NCI-H510A (cell line): ENCODE measurements around the gene ETHE1.
"Not testable (repeated sequence)": the region's sequence is repeated elsewhere in the genome, so short reads cannot be mapped to it uniquely, and the experiment has no call there.

ENCODE experiments used
- DNase-seq: peaks from one replicate; lab custom pipeline; 2025; lab: John Stamatoyannopoulos, UW

The ETHE1 gene

DNA sequence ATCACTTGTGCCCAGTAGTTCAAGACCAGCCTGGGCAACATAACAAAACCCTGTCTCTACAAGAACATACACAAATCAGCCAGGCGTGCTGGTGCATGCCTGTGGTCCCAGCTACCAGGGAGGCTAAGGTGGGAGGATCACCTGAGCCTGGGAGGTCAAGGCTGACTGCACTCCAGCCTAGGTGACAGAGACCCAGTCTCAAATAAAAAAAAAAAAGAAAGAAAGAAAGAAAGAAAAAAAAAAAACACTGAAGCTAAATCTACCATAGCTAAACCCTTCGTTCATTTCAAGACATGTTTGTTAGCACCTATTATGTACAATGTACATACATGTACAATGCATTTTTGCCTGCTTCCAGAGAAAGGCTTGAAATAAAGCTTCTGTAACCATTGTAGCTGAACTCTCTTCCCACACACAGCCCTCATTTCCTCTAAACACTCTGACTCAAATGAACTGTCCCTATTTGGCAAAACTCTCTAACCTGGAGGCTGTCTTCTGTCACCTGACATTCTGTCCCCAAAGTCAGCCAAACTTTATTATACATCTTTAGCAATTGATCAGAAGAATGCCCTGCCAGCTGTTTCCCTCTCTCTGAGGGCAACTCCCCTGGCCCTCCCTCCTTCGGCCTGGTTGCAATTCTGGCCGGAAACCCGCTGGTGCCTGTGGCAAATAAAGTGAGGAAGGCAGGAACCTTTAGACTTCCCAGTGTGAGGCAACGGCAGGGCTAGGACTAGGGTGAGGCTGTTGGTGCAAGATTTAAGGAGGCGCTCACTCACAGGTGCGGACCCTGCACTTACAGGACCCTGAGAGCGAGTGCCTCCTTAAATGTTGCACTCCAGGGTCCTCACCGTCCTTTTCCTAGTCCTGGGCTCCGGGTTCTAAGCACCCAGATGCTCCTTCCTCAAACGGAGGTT lies 1.8 kb downstream of the ETHE1 start:
- no peak for DNase-seq

GRCh38 chr19:43523696-43524095 lies 3.3 kb downstream of the ETHE1 start:
- DNase-seq = not testable (repeated sequence)

- DNase-seq = no peak
Measured at GRCh38 chr19:43522929-43523328, 4.1 kb downstream of the ETHE1 start.

DNA sequence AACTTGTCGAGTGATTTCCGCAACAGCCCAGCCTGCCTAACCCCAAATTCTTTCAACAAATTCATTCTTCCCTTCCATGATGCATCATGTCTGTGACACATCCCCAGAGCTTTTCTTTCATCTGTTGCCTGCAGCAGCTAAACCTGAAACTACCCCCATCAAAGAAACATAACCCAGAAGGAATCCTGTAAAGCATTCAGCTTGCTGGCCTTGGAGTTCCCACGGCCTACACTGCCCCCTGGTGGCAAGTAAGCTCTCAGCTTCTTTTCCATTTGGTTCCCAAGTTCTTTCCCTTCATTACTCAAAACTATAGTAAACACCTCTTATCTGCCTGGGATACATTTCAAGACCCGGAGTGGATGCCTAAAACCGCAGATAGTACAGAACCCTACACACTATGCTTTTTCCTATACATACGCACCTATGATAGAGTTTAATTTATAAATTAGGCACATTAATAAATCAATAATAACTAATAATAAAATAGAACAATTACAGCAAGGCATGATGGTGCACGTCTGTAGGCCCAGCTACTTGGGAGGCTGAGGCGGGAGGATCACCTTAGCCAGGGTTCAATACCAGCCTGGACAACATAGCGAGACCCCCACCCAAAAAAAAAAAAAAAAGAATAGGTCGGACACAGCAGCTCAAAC lies 7.4 kb downstream of the ETHE1 start:
- peak; percentile 18 for DNase-seq

GRCh38 chr19:43518051-43518450 lies 8.9 kb downstream of the ETHE1 start:
- no peak for DNase-seq

DNA sequence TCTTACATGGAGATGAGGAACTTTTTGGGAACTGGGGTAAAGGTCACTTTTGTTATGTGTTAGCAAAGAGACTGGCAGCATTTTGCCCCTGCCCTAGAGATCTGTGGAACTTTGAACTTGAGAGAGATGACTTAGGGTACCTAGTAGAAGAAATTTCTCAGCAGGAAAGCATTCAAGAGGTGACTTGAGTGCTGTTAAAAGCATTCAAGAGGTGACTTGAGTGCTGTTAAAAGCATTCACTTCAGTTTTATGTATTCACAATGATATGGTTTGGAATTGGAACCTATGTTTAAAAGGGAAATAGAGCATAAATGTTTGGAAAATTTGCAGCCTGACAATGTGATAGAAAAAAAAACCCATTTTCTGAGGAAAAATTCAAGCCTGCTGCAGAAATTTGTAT lies 14.6 kb downstream of the ETHE1 start:
- not testable (repeated sequence) for DNase-seq

GRCh38 chr19:43511324-43511723 lies 15.7 kb downstream of the ETHE1 start:
- no peak for DNase-seq

- no peak for DNase-seq
Measured at GRCh38 chr19:43510713-43511112, 16.3 kb downstream of the ETHE1 start.

DNA sequence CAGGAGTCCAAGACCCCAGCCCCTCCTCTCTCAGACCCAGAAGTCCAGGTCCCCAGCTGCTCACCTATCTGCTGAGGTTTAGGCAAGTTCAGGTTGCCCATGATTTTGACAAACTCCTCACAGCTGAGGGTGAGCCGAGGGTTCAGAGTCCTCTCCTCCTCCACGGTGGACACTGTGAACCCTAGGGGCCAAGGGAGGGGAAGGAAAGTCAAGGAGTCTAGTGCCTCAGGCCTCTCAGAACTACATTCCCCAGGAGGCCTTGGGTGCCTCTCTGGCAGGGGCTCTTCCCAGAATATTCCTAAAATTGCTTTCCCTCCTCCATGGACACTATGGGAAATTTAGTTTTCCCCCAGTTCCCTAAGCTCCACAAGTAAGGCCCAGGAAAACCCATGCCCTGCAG lies 19.1 kb downstream of the ETHE1 start:
- DNase-seq = no peak

- DNase-seq = no peak
Measured at GRCh38 chr19:43506629-43507028, 20.4 kb downstream of the ETHE1 start.

GRCh38 chr19:43505941-43506340 lies 21.1 kb downstream of the ETHE1 start:
- DNase-seq = no peak

- DNase-seq = no peak
Measured at GRCh38 chr19:43505186-43505456, 21.9 kb downstream of the ETHE1 start.

DNA sequence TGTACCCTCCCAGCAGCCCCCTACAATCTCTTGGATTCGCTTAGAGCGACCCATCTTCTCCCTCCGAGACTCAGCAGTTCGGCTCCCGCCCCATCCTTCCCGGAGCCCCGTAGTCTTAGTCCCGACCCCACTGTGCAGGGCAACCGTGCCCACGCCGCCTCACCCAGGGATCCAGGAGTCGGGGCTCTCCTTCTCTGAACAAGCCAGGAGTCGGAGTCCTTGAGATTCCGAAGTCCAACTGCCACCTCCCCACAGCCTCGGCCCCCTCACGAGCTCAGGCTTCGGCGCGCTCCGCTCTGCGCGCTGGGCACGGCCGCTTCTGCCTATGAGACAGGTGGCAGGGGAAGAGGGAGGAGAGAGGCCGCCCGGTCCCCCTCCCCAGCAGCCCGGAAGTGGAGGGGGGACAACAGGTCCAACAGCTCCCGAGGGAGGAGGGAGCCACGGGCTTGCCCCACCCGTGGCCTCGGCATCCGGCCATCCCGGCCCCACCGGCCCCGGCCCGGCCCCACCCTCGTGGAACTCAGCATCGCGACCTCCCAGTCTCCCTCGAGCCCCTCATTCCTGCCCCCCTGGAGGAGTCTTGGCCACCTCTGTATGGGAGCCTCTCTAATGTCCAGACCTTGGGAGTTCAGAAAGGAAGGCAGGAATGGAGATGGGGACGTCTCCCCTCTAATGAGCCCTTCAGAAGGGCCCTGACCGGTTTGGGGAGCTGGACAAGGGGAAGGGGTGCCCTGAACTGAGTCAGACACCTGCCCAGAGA lies 22.4 kb downstream of the ETHE1 start, which contains the start of gene PHLDB3:
Gene PHLDB3, minus strand, starts transcription at position 321 of the 760 bp plus-strand sequence. CDS start 628 bp downstream, outside the sequence.
- DNase-seq = peak; percentile 60

GRCh38 chr19:43503501-43504425 lies 23.2 kb downstream of the ETHE1 start:
- DNase-seq = peak; percentile 83

- DNase-seq = no peak
Measured at GRCh38 chr19:43502419-43502976, 24.5 kb downstream of the ETHE1 start.

GRCh38 chr19:43501661-43502418 lies 25.2 kb downstream of the ETHE1 start:
- DNase-seq = no peak

DNA sequence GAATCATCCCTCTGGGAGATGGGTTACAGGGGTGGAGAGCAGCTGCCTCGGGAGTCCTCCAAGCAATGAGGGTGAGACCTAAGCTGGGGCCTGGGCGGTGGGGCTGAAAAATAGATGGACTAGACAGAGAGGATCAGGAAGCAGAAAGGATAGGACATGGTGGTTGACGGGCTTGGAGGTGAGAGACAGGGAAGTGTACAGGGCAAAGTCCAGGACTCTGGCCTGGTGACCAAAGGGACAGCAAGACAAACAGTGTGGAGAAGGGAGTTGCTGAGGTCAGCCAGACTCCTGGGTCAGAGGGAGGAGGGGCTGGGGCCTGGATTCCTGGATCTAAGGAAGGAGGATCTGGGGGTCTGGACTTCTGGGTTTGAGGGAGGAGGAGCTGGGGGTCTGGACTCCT lies 28.0 kb downstream of the ETHE1 start:
- no peak for DNase-seq

- no peak for DNase-seq
Measured at GRCh38 chr19:43498233-43498842, 28.7 kb downstream of the ETHE1 start.

DNA sequence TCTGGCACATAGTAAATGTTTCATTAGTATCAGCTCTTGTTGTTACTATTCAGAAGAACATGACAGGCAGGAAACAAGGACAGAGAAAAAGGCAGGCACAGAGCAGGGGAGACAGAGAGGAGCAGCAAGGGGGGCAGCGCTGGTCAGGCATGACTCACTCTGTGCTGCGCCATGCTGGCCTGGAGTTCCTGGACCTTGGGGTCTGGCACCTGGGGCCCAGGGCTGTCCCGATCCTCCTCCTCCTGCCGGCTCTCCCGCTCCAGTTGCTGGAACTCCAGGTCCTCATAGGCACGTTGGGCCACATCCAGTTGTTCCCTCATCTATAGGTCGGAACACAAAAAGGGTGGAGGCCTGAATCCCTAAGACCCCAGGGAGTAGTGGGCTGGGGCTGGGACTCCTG lies 30.0 kb downstream of the ETHE1 start:
- DNase-seq = no peak

- DNase-seq = no peak
Measured at GRCh38 chr19:43495082-43495481, 31.9 kb downstream of the ETHE1 start.
